Activated B cell treated with CpG ODN at 0.5 μM for 24 hours (primary cell): ENCODE measurements around the gene CORO6. TPM values are rescaled to one million over a fixed set of nuclear protein-coding genes. Genes with fewer than 3 reads are reported as not detected.

ENCODE experiments used
- ATAC-seq: fragments of 200-7000 bp; cut with Tn5 transposase; one replicate; pipeline ENCODE4 v1.10.0; 2021; ENCODE audit warnings: low read depth, mild to moderate bottlenecking, moderate library complexity
- CTCF ChIA-PET: fragments of 350-600 bp; sonication (Branson Sonifier 250); formaldehyde crosslinking; loops from one replicate; lab custom pipeline; 2021; ENCODE audit warnings: antibody characterized with exemption; lab: Charles Lee
- POLR2A ChIA-PET: fragments of 350-600 bp; sonication (Branson Sonifier 250); formaldehyde crosslinking; loops from one replicate; lab custom pipeline; 2021; ENCODE audit warnings: antibody characterized with exemption; lab: Charles Lee
- DNase-seq: peaks from one replicate; pipeline ENCODE4 v3.0.0; 2022
- H3K27ac Mint-ChIP-seq: one replicate; pipeline ENCODE4 v1.8.0; 2020; ENCODE audit warnings: mixed read lengths
- H3K27me3 Mint-ChIP-seq: one replicate; pipeline ENCODE4 v1.8.0; 2021; ENCODE audit warnings: mixed read lengths
- H3K36me3 Mint-ChIP-seq: one replicate; pipeline ENCODE4 v1.8.0; 2021; ENCODE audit warnings: low read depth, mixed read lengths
- H3K4me1 Mint-ChIP-seq: one replicate; pipeline ENCODE4 v1.8.0; 2021; ENCODE audit warnings: mixed read lengths
- H3K4me3 Mint-ChIP-seq: one replicate; pipeline ENCODE4 v1.8.0; 2020; ENCODE audit warnings: mild to moderate bottlenecking, mixed read lengths
- H3K9me3 Mint-ChIP-seq: one replicate; pipeline ENCODE4 v1.8.0; 2020; ENCODE audit warnings: mixed read lengths
- intact Hi-C: fragments of 100-400 bp; cut with micrococcal nuclease; formaldehyde crosslinking; loops from one replicate; pipeline ENCODE4 v1.15.1; 2024
- total RNA-seq: library from RNA; stranded (reverse); gene quantifications from 2 replicates; pipeline ENCODE4 v1.2.3, GENCODE V29; 2022
- TF ChIP-seq, protein P1 (sequence below): fragments of 200-600 bp; IDR thresholded peaks from one replicate; pipeline ENCODE4 v1.8.0; 2022; ENCODE audit warnings: antibody characterized with exemption, mild to moderate bottlenecking

Gene CORO6
- total RNA-seq, 1 donor from 2014 or later = 4.1 TPM

DNA sequence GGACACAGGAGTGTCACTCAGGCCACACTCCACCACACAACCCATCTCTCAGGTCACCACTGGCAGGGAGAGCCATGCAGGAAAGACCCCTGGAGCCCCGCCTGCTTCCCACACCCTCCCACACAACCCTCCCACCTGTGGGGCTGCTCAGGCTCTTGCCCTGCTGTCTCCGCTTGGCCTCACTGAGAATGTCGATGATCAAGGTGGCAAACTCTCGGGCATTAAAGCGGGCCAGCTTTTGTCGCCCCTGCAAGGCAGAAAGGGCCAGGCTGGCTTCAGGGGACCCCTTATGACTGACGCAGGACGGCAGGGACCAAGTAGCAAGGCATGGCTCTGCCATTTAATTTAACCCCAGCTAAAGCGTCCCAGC lies 45.7 kb downstream of the CORO6 start:
- H3K9me3 Mint-ChIP-seq = no peaks in the 10 kb centered on the region

DNA sequence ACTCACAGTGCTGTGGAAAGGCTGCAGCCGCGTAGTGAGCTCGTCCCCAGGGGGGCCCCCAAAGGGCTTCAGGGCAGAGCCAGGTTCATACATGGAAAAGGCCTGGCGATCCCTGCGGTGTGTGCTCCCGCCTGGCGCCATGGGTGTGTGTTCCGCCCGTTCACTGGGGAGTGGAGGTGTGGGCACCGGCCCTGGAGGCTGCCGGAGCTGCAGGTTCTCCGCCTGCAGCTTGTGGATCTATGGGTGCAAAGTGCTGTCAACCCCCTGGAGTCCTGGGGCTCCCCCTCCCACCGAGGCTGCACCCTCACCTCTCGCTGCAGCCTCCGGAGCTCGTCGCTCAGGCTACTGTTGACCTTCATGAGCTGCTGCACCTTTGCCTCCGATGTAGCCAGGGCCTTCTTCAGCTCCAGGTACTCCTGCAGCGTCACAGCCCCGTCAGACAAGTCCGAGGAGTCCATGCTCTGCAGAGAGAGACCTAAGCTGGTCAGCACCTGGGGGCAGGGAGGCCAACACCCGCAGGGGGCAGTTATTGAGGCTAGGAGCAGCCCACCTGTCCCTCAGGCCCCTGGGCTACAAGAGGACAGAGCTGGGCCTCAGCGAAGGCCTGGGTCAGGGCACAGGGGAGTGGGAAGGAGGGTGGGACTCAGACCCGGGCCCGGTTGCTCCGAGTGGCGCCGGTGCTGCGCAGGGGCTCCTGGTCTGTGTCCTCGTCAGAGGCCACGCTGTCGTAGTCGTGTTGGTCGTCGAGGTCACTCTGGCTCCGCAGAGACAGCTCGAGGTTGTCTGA lies 46.3 kb downstream of the CORO6 start:
- no peak for ATAC-seq
- peaks cover 56% of the 10 kb centered on the region for H3K36me3 Mint-ChIP-seq
- ChIA-PET CTCF (interaction anchor here (1.3 to 9.0 kb wide), 5 partner anchors 16 to 206 kb away, joined by 3 to 70 read pairs (median 6); partner anchors contain the start of gene ANKRD13B), POLR2A (interaction anchor here (0.7 to 1.8 kb wide), 3 partner anchors 9 to 14 kb away, joined by 3 to 7 read pairs (median 3); no protein-coding TSS in a partner anchor)
- TF ChIP-seq, protein P1, sequence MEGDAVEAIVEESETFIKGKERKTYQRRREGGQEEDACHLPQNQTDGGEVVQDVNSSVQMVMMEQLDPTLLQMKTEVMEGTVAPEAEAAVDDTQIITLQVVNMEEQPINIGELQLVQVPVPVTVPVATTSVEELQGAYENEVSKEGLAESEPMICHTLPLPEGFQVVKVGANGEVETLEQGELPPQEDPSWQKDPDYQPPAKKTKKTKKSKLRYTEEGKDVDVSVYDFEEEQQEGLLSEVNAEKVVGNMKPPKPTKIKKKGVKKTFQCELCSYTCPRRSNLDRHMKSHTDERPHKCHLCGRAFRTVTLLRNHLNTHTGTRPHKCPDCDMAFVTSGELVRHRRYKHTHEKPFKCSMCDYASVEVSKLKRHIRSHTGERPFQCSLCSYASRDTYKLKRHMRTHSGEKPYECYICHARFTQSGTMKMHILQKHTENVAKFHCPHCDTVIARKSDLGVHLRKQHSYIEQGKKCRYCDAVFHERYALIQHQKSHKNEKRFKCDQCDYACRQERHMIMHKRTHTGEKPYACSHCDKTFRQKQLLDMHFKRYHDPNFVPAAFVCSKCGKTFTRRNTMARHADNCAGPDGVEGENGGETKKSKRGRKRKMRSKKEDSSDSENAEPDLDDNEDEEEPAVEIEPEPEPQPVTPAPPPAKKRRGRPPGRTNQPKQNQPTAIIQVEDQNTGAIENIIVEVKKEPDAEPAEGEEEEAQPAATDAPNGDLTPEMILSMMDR = no peak
- no peak overlapping the region for H3K27ac Mint-ChIP-seq
- no peak for DNase-seq
- no peak overlapping the region for H3K4me3 Mint-ChIP-seq
- H3K4me1 Mint-ChIP-seq = peaks cover 21% of the 10 kb centered on the region
- H3K9me3 Mint-ChIP-seq = no peaks in the 10 kb centered on the region
- H3K27me3 Mint-ChIP-seq = no peaks in the 10 kb centered on the region
- intact Hi-C loops = no loop called here

More for the DNA sequence above, 45.7 kb downstream of the CORO6 start:
- POLR2A ChIA-PET = interaction anchor here (0.7 to 1.8 kb wide), 2 partner anchors 9 to 14 kb away, joined by 3 to 7 read pairs; no protein-coding TSS in a partner anchor
- ATAC-seq = no peak
- H3K27me3 Mint-ChIP-seq = no peaks in the 10 kb centered on the region
- H3K36me3 Mint-ChIP-seq = peaks cover 56% of the 10 kb centered on the region
- TF ChIP-seq, protein P1 = no peak
- CTCF ChIA-PET = interaction anchor here (1.3 to 9.0 kb wide), 4 partner anchors 16 to 40 kb away, joined by 3 to 70 read pairs (median 30); partner anchors contain the start of gene ANKRD13B
- peaks cover 21% of the 10 kb centered on the region for H3K4me1 Mint-ChIP-seq
- H3K27ac Mint-ChIP-seq = no peak overlapping the region
- no peak for DNase-seq
- intact Hi-C loops = no loop called here
- no peak overlapping the region for H3K4me3 Mint-ChIP-seq

DNA sequence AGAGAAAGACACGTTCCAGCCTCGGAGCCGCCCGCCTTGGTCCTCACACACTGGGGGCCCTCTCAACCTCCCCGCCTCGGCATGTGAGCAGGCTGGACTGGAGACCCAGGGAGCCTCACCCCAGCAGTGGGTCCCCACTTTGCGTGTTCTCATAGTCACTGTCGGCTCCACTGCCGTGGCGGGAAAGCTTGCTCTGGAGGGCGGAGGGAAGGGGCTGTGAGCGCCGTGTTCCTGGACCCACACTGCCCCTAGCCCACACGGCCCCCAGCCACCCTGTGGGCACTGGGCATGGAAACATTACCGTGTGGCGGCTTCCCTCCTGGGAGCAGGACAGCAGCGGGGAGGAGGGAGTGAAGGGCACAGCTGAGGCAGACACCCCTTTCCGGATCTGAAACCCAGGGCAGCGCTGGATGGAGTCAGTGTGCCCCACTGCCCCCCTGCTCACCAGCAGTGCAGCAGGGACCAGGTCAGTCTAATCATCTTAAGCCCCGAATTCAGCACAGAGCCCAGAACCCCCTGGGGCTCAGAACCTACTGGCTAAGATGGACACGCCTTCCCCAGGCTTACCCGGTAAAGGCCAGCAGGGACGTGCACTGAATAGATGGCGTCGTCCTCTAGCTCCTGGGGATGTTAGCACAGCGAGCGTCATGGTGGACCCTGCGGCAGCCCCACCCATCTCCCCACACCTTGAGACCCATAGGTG lies 47.0 kb downstream of the CORO6 start:
- Mint-ChIP-seq H3K27me3 (no peaks in the 10 kb centered on the region), H3K4me3 (no peak overlapping the region), H3K4me1 (peaks cover 22% of the 10 kb centered on the region), H3K36me3 (peaks cover 56% of the 10 kb centered on the region), H3K27ac (no peak overlapping the region), H3K9me3 (no peaks in the 10 kb centered on the region)
- POLR2A ChIA-PET = interaction anchor here (0.8 to 1.8 kb wide), 2 partner anchors 8 to 12 kb away, joined by 3 to 7 read pairs; no protein-coding TSS in a partner anchor
- intact Hi-C loops = no loop called here
- TF ChIP-seq, protein P1 = no peak
- CTCF ChIA-PET = interaction anchor here (0.8 to 9.0 kb wide), 5 partner anchors 17 to 206 kb away, joined by 3 to 70 read pairs (median 6); partner anchors contain the start of gene ANKRD13B
- DNase-seq = no peak
- no peak for ATAC-seq

DNA sequence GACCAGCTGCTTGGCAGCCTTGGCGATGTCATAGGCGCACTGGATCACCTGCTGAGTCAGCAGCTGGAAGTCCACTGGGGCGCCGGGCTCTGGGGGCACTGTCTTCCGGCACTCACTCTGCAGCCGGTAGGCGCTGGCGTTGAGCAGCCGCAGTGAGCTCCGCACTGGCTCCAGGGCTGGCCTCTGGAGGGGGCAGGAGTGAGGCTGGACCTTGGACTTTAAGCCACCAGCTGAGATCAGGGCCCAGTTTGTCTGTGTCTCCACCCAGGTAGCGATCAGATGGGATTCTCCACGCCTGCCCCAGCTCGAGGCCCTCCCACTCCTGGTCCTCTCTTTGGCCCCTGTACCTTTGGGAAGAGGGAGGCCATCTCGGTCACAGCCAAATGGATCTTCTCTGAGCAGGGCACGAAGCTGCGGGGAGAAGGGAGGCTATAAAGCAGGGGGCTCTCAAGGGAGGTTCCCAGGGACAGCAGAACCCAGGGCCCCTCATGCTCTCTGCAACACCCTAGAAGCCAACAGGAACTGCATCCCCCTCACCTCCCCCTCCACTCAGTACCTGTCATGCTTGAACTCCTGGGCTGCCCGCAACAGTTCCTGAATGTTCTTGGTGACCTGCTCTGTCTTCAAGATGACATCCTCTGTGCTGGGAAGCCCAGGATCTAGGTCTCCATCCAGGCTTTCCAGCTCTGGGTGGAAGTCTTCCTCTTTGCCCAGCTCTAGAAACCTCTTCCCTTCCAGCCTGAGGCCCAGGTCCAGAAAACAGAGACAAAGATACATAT lies 47.8 kb downstream of the CORO6 start:
- ChIA-PET CTCF (interaction anchor here (0.8 to 9.0 kb wide), 5 partner anchors 18 to 205 kb away, joined by 4 to 70 read pairs (median 17); partner anchors contain the start of gene ANKRD13B), POLR2A (interaction anchor here (0.5 kb wide), 1 partner anchor 96 kb away, joined by 5 read pairs; no protein-coding TSS in a partner anchor)
- Mint-ChIP-seq H3K27ac (no peak overlapping the region), H3K4me1 (peaks cover 20% of the 10 kb centered on the region), H3K4me3 (no peak overlapping the region), H3K9me3 (no peaks in the 10 kb centered on the region), H3K36me3 (peaks cover 51% of the 10 kb centered on the region), H3K27me3 (no peaks in the 10 kb centered on the region)
- no peak for ATAC-seq
- intact Hi-C loops = no loop called here
- TF ChIP-seq, protein P1 = no peak
- no peak for DNase-seq
